ENCODE measurements around the gene SLC22A15. TPM values are rescaled to one million over a fixed set of nuclear protein-coding genes. Genes with fewer than 3 reads are reported as not detected.

Gene SLC22A15
- total RNA-seq, 2 experiments from 2014 or later = 0.82 to 2.8 TPM

GRCh38 chr1:116115476-116116439 is 139.4 kb downstream of the SLC22A15 start:
- intact Hi-C loops (cut with micrococcal nuclease; ENCODE audit: unreplicated experiment) = no loop called here

GRCh38 chr1:116118471-116118870 is 142.2 kb downstream of the SLC22A15 start:
- no peaks in the 10 kb centered on the region for H3K9me2 ChIP-seq (ENCODE audit: insufficient read depth, low read length)
- TF ChIP-seq EZH2phosphoT487 (IDR thresholded peaks at IDR 0.05; ENCODE audit: borderline replicate concordance, low read depth, low read length) (no peak), CTCF (conservative IDR thresholded peaks at IDR 0.05; ENCODE audit: low read length) (no peak)
- H3K27ac ChIP-seq (ENCODE audit: low read depth, low read length, poor library complexity, severe bottlenecking) = no peak overlapping the region
- no peaks in the 10 kb centered on the region for H3K79me2 ChIP-seq (ENCODE audit: insufficient read depth, low read depth, low read length)
- POLR2A ChIA-PET = no interaction called here
- BruUV-seq (replicated peaks) = no TSS peak
- no peak for DNase-seq (ENCODE audit: low spot score)
- no peaks in the 10 kb centered on the region for H3K4me1 ChIP-seq (ENCODE audit: insufficient read depth, low read length, poor library complexity, severe bottlenecking)
- H4K20me1 ChIP-seq (ENCODE audit: insufficient read depth, low read length) = no peaks in the 10 kb centered on the region
- no peak overlapping the region for H3K4me2 ChIP-seq (ENCODE audit: low read length)
- CTCF ChIA-PET (ENCODE audit: unreplicated experiment) = no interaction called here
- intact Hi-C loops (cut with micrococcal nuclease; ENCODE audit: unreplicated experiment) = no loop called here
- no peak overlapping the region for H2AFZ ChIP-seq (ENCODE audit: low read length)
- H3K36me3 ChIP-seq (ENCODE audit: insufficient read depth, low read length) = no peaks in the 10 kb centered on the region
- H3K4me3 ChIP-seq (ENCODE audit: low read depth, low read length, poor library complexity, severe bottlenecking) = no peak overlapping the region
- H3K9me3 ChIP-seq (ENCODE audit: low read length) = no peaks in the 10 kb centered on the region

More at GRCh38 chr1:116115476-116116439, 139.4 kb downstream of the SLC22A15 start:
- POLR2A ChIA-PET = interaction anchor here (0.5 to 0.7 kb wide), 2 partner anchors 27 to 389 kb away, joined by 3 to 4 read pairs; no protein-coding TSS in a partner anchor
- no peaks in the 10 kb centered on the region for H4K20me1 ChIP-seq (ENCODE audit: insufficient read depth, low read length)
- H3K9me2 ChIP-seq (ENCODE audit: insufficient read depth, low read length) = no peaks in the 10 kb centered on the region
- H3K4me3 ChIP-seq (ENCODE audit: low read depth, low read length, poor library complexity, severe bottlenecking) = no peak overlapping the region
- no peak for TF ChIP-seq CTCF (conservative IDR thresholded peaks at IDR 0.05; ENCODE audit: low read length)
- no peaks in the 10 kb centered on the region for H3K4me1 ChIP-seq (ENCODE audit: insufficient read depth, low read length, poor library complexity, severe bottlenecking)
- no peak overlapping the region for H2AFZ ChIP-seq (ENCODE audit: low read length)
- DNase-seq (ENCODE audit: low spot score) = no peak
- H3K9me3 ChIP-seq (ENCODE audit: low read length) = no peaks in the 10 kb centered on the region
- BruUV-seq (replicated peaks) = no TSS peak
- no peaks in the 10 kb centered on the region for H3K36me3 ChIP-seq (ENCODE audit: insufficient read depth, low read length)
- no peaks in the 10 kb centered on the region for H3K79me2 ChIP-seq (ENCODE audit: insufficient read depth, low read depth, low read length)
- H3K27ac ChIP-seq (ENCODE audit: low read depth, low read length, poor library complexity, severe bottlenecking) = no peak overlapping the region
- CTCF ChIA-PET (ENCODE audit: unreplicated experiment) = no interaction called here
- no peak overlapping the region for H3K4me2 ChIP-seq (ENCODE audit: low read length)

Other genes with a start within 250 kb of the SLC22A15 start
- not detected in 2 replicates for gene CASQ2, start 207.8 kb upstream of the SLC22A15 start, total RNA-seq (2014; rRNA removed; shearing (Covaris generic))
- gene CASQ2, start 207.8 kb upstream of the SLC22A15 start, total RNA-seq (2022) = not detected in 2 replicates
- not detected in 2 replicates for gene NHLH2, start 135.4 kb upstream of the SLC22A15 start, total RNA-seq (2014; rRNA removed; shearing (Covaris generic))
- not detected in 2 replicates for gene NHLH2, start 135.4 kb upstream of the SLC22A15 start, total RNA-seq (2022)
- not detected in 2 replicates for gene MAB21L3, start 134.9 kb downstream of the SLC22A15 start, total RNA-seq (2014; rRNA removed; shearing (Covaris generic))
- not detected in 2 replicates for gene MAB21L3, start 134.9 kb downstream of the SLC22A15 start, total RNA-seq (2022)

Measured in OCI-LY7 (cell line).